Measurements from ENCODE around the gene ENOX2.
"Not testable (repeated sequence)": the region's sequence is repeated elsewhere in the genome, so short reads cannot be mapped to it uniquely, and the experiment has no call there.

ENOX2 gene

DNA sequence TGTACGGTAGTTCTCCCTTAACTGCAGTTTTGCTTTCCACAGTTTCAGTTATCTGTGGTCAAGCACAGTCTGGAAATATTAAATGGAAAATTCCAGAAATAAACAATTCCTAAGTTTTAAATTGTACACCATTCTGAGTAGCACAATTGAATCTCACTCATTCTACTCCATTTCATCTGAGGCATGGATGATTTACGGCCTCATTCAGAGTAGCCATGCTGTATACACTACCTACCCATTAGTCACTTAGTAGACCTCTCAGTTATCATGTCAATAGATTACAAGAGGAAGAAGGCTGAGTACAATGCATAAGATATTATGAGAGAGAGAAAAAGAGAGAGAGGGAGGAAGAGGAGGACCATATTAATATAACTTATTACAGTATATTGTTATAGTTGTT is 77.5 kb downstream of the ENOX2 start:
- DNase-seq, result no peak

DNA sequence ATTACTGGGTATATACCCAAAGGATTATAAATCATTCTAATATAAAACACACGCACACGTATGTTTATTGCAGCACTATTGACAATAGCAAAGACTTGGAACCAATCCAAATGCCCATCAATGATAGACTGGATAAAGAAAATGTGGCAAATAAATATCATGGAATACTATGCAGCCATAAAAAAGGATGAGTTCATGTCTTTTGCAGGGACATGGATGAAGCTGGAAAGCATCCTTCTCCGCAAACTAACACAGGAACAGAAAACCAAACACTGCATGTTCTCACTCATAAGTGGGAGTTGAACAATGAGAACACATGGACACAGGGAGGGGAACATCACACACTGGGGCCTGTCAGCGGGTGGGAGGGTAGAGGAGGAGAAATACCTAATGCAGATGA is 83.6 kb downstream of the ENOX2 start:
- not testable (repeated sequence) for DNase-seq

DNA sequence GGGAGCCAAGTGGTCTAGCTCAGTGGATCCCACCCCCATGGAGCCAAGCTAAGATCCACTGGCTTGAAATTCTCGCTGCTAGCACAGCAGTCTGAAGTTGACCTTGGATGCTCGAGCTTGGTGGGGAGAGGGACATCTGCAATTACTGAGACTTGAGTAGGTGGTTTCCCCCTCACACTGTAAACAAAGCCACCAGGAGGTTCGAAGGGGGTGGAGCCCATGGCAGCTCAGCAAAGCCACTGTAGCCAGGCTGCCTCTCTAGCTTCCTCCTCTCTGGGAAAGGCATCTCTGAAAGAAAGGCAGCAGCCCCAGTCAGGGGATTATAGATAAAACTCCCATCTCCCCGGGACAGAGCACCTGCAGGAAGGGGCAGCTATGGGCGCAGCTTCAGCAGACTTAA is 89.1 kb downstream of the ENOX2 start:
- not testable (repeated sequence) for DNase-seq

DNA sequence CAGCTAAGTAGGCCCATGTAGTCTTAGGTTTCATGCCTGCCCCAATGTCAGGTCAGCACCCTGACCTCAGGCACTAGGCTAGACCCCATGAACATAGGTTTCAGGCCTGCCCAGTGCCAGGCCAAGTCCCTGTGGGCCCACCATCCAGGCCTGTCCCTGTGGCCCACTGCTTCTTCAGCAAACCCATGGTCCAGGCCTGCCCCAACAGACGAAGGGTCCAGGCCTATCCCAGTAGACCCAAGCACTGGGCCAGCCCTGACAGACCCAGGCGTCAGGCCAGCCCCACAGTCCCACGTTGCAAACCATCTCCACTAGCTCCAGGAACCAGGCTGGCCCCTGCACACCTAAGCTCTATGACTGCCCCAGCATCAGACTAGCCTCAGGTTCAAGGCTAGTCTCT is 92.4 kb downstream of the ENOX2 start:
- DNase-seq, result no peak

DNA sequence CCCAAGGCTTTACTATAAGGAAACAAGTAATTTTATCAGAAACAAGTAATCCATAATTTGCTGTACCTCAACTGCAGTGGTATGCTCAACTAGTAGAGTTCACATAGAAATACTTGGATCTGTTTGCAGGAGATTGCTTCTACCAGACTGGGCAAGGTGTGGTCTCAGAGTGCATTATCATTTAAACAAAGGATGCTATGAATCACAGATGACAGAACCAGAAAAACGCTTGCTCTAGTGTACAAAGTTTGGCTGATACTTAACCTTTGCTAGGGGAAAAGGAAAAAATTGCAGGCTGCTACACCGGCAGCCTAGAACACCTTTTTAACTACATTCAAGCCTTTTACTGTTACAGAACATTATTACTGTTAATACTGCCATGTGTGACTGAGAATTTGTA is 97.1 kb downstream of the ENOX2 start:
- no peak for DNase-seq

DNA sequence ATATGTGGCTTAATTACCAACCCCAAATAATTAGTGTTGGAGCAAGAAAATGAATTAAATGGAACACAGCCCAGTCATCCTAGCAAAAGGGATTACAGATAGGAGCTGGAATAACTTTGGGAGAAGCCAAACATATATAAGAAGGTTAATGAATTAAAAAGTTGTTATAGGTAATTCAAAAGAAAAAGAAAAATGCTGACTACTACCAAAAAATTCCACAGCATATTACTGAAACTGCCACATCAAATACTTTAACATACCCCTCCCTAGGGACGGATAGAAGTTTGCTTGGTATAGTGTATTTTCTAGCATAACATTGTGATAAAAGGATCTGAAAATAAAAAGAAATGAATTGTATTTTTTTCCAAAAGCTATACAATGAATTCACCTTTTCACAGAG is 99.5 kb downstream of the ENOX2 start:
- no peak for DNase-seq

DNA sequence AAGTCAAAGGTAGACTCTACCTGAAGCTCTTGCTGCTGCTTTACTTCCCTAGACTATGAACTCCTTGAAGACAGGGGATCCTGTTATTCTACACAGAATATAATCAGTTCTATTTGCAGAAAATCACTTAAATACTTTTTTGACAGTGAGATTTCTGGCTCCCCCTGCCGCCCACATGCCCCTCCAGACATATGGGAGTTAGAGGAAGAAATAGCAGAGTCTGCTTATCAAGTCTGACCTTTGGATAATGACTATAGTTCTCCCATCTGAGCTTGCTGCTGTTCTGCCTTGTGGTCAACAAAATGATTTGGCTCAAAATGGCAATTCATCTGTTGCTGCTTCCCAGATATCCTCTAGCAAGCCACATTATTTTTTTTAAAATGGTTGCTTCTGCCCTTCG is 101.1 kb downstream of the ENOX2 start:
- DNase-seq, result no peak

DNA sequence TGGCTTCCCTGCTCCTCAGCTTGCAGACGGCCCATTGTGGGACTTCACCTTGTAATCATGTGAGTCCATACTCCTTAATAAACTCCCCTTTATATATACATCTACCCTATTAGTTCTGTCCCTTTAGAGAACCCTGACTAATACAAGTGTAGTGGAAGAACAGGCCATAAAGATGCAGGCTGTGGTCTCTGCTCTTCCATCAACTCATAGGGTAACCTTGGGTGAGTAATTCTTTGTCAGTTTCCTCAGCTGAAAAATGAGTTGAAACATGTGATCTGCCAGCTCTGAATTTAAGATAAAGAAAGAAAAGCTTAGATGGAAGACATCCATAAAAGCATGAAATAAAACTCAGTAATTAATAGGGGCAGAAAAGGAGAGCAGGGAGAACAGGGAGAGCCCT is 103.6 kb downstream of the ENOX2 start:
- DNase-seq, result no peak

DNA sequence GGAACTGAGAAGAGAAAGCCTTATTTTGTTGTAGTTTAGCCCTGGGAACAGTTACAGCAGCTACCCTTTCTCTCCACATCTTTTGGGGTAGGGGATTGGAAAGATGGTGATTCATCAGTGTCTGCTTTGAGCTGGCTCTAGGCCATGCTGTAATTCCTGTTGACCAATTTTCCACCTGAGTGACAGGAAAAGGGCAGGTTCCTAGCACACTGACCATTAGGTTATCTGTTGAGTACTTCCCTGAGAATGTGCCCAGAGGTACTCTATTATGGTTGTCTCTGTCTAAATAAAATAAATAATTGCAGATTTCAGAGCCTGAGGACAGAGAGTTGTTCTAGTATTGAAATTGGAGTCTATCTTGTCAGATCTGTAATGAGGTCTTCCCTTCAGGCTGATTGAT is 109.0 kb downstream of the ENOX2 start:
- no peak for DNase-seq

DNA sequence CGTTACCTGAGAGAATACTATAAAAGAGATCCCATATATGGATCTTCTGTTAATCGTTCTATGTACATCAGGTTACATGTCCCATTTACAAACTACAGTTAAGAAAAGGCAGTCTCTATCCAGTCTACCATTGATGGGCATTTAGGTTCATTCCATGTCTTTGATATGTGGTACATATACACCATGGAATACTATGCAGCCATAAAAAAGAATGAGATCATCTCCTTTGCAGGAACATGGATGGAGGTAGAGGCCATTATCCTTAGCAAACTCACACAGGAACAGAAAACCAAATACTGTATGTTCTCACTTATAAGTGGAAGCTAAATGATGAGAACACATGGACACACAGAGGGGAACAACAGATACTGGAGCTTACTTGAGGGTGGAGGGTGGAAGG is 111.1 kb downstream of the ENOX2 start:
- not testable (repeated sequence) for DNase-seq

DNA sequence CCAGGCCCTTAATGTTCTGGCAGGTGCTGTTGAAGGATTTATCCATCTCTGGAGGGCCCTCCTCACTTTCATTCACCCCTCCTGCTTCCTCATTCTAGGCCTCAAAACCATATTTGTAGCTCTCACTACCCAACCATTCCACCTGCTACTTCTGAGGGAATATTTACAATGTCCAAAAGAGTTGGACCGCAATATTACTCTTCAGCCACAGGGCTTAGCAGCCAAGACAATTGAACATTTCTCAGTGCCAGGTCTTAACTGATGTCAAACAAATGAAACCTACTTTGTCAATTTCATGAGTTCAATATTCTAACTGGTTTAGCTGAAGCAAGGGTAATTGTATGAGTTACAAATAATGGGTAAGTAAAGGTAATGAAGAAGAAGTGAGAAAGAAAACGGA is 113.2 kb downstream of the ENOX2 start:
- DNase-seq, result no peak

DNA sequence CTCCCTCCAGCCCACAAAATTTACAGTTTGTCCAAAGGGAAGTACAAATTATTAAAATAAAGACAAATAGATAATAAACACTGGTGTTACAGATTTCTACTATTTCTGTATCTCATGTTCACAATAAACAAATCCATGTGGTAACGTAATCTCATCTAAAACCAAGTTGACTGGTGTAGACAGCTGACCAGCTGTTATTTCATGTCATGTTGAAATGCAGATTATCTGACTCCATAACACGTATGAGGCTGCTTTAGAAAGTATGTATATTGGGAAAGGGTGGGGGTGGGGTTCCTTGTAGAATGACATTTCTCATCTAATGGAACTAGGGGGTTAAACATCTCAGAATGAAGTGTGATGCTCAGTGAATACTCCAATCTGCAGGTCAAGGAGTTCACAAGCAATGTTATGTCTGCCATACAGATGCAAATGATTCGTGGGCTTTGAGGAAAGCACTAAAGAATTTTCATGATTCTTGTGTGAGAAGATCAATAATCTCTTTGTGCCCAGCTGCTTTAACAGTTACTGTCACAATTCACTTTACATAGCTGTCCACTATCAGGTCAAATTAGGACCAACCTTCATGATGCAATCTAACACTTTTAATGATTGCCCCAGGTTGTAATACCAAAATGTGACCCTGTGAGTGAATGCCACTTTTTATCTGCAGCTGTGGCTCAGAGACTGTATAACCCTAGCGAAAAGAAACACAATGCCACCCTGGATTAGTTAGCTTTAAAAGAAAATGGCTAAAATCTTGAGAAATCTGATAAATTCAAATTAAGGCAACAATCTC is 114.0 kb downstream of the ENOX2 start:
- no peak for DNase-seq

DNA sequence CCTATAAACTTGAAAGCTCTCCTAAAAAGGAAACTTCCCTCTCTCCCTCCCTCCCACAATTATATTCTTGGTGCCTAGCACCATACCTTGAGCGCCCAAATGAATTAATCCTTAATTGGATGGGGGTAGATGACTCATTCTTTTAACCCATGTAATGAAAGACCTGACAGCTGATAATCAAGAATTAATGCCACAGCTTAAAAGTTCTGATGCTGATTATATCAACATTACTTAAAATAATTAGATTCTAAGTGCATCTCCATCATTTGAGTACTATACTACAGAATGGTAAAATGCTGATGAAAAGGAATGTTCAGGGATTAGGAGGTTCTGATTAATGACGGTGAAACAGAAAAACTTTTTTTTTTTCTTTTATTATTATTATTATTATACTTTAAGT is 117.0 kb downstream of the ENOX2 start:
- DNase-seq, result no peak

DNA sequence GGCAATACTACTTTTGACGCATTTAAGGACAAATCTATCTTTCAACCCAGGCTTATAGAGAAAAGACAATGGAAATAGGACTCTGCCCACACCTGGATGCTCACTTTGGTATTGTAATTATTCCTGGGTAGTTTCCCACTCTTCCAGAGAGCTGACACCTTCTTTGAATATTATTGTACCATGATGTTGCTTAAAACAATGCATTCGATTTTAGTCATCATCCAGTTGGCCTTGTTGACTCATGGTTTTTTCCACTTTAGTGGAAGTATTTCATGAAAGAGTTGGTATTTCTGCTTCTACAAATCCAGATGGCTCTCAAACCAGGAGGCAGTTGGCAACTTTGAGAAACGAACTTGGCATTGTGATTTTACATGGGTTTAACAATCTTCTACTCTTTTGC is 124.2 kb downstream of the ENOX2 start:
- no peak for DNase-seq

DNA sequence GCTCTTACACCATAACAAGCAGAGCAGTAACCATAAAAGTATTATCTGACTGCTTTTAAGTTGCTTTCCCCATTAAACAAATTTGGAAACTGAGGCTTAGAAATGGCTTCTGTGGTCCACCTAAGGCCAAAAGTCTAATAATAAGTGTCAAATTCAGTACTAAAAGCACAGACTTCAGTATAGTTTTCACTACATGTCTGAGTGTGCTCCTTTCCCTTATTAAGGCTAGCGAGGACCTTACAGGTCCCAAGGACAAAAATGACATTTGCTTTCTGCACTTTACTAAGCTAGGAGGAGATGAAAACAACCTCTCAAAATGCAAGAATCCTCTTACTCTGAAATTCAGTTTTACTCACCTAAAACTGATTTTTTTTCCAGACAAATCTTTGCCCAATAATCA is 127.2 kb downstream of the ENOX2 start:
- DNase-seq, result no peak

DNA sequence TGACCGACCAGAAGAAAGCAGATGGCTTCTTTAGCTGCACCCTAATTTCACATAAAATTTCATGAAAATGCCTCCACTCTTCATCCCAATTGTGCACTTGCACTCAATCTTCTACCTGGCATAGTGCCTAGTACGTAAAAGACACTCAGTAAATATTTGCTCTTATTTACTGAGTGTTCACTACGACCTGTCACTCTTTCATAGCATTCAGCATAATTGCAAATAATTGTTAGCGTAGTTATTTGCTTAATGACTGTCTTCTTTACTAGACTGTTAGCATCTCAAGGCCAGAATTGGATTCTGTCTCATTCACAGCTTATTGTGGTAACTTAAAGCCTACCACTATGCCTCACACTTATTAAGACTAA is 130.2 kb downstream of the ENOX2 start:
- DNase-seq, result no peak

DNA sequence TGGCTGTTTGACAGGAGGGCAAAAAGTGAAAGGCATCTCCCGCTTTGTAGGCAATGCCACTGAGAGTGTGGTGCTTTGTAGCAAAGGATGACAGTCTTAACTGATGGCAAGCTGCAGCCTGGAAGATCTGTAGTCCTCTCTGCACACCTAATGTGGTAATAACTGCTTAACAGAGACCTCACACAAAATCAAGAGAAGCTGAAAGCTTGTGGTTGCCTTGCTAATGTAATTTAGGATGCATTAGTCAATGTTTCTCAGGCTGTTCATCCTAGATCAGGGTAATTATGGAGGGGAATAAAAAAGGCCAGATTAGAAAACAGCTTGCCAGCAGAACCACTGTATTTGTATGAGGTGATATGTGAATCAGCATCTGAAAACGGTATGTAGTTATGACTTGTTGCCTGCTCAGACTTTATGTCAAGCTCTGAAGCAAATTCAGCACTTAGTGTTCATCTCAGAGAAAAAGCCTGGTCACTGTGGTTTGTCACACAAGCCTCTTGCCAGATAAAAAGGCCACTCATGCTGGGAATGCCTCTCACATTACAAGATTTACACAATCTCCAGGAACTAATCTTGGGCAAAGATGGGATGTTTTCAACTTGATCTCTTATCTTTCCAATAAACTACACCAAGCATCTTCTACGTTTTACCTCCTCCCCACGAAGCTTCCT is 130.8 kb downstream of the ENOX2 start:
- no peak for DNase-seq

DNA sequence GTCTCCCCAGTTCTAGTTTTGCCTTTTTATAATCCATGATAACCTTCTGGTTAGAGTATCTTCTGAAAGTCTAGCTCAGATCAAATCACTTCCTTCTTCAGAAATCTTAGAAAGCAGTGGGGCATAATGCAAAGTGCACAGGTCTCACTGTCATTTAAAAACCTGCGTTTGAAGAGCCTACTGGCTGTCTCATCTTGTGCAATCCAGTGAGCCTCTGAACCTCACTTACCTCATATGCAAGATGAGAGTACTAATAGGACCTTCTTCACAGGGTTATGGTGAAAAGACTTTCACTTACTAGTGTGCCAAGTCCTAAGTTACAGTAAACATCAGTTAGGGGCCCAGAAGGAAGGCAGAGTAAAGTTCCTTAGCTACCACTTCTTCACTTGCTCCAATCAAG is 131.4 kb downstream of the ENOX2 start:
- DNase-seq, result no peak

DNA sequence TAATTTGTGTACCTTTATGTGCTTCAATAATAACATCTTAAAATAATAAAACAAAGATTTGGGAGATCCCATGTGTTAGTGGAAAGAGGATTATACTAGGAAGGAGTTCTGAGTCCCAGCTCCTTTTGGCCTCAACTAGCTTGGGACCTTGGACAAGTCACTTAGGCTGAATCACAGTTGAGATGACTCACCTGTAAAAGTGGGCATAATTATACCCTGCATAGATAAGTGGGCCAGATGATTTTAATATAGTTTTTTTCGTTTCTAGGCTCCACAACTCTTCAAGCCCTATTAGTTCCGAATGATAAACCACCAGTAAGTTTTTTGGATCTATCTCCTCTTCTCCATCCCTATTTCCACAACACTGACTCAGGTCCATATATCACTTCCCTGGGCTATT is 131.8 kb downstream of the ENOX2 start:
- DNase-seq, result no peak

DNA sequence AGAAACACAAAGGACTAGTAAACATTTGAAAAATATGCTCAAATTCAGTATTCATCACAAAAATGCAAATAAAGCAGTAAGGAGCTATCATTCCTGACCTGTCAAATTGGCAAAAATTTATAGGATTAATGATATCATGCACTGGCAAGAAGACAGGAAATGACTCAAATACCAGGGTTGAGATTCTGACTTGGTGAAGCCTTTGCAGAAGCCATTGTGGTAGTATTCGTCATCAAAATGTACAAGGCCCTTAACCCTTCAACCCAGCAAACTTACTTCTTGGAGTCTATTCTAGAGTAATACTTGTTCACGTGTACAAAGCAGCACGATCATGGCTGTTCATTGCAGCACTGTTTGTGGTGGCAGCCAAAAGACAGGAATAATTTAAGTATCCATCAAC is 132.4 kb downstream of the ENOX2 start:
- DNase-seq, result no peak

DNA sequence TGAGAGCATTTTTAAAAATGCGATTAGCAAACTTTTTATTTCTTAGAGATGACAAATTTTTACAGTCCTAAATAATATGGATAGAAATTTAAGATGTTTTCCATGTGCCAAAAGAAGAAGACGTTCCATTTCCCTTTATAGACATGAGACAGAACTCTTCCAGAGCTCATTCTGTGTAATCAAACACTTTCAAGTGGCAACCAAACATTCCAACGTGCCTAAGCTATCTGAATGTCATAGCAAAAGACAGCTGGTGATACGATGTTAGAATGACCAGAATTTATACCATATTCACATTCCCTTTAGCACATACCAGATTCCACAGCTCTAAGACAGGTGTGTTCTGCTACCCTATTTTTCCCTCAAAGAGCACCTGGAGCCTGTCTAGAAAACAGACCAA is 133.2 kb downstream of the ENOX2 start:
- DNase-seq, result no peak

DNA sequence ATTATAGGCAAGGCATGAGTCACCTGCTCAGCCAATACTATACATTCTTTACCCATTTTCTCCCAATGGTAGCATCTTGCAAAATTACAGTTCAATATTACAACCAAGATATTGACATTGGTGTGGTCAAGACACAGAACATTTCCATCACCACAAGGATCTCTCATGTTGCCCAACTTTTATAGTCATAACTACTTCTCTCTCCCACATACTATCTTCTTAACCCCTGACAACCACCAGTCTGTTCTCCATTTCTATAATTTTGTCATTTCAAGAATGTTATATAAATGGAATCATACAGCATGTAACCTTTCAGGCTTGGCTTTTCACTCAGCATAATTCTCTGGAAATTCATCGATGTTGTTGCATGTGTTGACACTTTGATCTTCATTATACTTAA is 144.9 kb downstream of the ENOX2 start:
- DNase-seq, result no peak

DNA sequence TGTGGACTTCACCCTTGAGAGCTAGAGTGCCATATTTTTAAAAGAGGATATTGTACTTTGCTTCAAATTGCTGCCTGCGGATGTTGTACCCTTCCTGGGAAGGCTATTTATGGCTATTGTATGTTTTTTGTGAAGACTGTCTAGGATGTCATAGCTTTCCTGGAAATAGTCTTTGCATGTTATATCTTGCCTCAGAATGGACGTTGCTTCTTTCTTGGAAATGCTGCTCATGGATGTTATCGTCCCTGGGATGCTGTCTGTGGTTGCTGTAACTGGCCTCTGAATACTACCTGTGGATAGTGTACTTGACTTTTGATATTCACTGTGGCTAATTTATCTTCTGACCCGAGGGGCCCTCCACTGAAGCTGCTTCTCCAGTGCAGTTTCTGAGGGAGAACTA is 146.8 kb downstream of the ENOX2 start:
- no peak for DNase-seq

DNA sequence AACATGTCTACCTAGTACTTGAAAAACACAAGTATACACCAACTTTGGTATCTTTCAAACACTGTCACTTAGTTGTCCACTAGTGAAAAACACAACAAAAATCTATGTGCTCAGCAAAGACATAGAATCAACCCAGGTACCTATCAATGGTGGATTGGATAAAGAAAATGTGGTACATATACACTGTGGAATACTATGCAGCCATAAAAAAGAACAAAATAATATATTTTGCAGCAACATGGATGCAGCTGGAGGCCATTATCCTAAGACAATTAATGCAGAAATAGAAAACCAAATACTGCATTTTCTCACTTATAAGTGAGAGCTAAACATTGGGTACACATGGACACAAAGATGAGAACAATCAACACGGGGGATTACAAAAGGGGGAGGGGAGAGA is 148.7 kb downstream of the ENOX2 start:
- DNase-seq, result no peak

All from activated CD8-positive, alpha-beta memory T cell treated with anti-CD3 and anti-CD28 coated beads, Interleukin-2, amount 50 U/mL, for 4 hours (primary cell).